ENCODE measurements around the gene TXNDC8.

- TF ChIP-seq, protein P1, sequence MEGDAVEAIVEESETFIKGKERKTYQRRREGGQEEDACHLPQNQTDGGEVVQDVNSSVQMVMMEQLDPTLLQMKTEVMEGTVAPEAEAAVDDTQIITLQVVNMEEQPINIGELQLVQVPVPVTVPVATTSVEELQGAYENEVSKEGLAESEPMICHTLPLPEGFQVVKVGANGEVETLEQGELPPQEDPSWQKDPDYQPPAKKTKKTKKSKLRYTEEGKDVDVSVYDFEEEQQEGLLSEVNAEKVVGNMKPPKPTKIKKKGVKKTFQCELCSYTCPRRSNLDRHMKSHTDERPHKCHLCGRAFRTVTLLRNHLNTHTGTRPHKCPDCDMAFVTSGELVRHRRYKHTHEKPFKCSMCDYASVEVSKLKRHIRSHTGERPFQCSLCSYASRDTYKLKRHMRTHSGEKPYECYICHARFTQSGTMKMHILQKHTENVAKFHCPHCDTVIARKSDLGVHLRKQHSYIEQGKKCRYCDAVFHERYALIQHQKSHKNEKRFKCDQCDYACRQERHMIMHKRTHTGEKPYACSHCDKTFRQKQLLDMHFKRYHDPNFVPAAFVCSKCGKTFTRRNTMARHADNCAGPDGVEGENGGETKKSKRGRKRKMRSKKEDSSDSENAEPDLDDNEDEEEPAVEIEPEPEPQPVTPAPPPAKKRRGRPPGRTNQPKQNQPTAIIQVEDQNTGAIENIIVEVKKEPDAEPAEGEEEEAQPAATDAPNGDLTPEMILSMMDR (conservative IDR thresholded peaks at IDR 0.05; ENCODE audit: low read depth in 2 of 2) = no peak
- TF ChIP-seq EZH2 (IDR thresholded peaks at IDR 0.05; ENCODE audit: low read depth, unreplicated experiment) (no peak), CREB1 (CRISPR knock-in tag; IDR thresholded peaks at IDR 0.05; ENCODE audit: low read depth) (no peak), POLR2AphosphoS5 (IDR thresholded peaks at IDR 0.05; ENCODE audit: low read depth) (no peak), EZH2phosphoT487 (IDR thresholded peaks at IDR 0.05; ENCODE audit: unreplicated experiment) (no peak), REST (IDR thresholded peaks at IDR 0.05; ENCODE audit: unreplicated experiment) (no peak), JUNB (IDR thresholded peaks at IDR 0.05; ENCODE audit: unreplicated experiment) (no peak), STAT1 (IDR thresholded peaks at IDR 0.05; ENCODE audit: unreplicated experiment) (no peak), NANOG (IDR thresholded peaks at IDR 0.05; ENCODE audit: borderline replicate concordance) (no peak), ZNF331 (CRISPR knock-in tag; IDR thresholded peaks at IDR 0.05; ENCODE audit: low read depth) (no peak), ZNF114 (CRISPR knock-in tag; IDR thresholded peaks at IDR 0.05) (no peak)
- TF ChIP-seq, protein P2, sequence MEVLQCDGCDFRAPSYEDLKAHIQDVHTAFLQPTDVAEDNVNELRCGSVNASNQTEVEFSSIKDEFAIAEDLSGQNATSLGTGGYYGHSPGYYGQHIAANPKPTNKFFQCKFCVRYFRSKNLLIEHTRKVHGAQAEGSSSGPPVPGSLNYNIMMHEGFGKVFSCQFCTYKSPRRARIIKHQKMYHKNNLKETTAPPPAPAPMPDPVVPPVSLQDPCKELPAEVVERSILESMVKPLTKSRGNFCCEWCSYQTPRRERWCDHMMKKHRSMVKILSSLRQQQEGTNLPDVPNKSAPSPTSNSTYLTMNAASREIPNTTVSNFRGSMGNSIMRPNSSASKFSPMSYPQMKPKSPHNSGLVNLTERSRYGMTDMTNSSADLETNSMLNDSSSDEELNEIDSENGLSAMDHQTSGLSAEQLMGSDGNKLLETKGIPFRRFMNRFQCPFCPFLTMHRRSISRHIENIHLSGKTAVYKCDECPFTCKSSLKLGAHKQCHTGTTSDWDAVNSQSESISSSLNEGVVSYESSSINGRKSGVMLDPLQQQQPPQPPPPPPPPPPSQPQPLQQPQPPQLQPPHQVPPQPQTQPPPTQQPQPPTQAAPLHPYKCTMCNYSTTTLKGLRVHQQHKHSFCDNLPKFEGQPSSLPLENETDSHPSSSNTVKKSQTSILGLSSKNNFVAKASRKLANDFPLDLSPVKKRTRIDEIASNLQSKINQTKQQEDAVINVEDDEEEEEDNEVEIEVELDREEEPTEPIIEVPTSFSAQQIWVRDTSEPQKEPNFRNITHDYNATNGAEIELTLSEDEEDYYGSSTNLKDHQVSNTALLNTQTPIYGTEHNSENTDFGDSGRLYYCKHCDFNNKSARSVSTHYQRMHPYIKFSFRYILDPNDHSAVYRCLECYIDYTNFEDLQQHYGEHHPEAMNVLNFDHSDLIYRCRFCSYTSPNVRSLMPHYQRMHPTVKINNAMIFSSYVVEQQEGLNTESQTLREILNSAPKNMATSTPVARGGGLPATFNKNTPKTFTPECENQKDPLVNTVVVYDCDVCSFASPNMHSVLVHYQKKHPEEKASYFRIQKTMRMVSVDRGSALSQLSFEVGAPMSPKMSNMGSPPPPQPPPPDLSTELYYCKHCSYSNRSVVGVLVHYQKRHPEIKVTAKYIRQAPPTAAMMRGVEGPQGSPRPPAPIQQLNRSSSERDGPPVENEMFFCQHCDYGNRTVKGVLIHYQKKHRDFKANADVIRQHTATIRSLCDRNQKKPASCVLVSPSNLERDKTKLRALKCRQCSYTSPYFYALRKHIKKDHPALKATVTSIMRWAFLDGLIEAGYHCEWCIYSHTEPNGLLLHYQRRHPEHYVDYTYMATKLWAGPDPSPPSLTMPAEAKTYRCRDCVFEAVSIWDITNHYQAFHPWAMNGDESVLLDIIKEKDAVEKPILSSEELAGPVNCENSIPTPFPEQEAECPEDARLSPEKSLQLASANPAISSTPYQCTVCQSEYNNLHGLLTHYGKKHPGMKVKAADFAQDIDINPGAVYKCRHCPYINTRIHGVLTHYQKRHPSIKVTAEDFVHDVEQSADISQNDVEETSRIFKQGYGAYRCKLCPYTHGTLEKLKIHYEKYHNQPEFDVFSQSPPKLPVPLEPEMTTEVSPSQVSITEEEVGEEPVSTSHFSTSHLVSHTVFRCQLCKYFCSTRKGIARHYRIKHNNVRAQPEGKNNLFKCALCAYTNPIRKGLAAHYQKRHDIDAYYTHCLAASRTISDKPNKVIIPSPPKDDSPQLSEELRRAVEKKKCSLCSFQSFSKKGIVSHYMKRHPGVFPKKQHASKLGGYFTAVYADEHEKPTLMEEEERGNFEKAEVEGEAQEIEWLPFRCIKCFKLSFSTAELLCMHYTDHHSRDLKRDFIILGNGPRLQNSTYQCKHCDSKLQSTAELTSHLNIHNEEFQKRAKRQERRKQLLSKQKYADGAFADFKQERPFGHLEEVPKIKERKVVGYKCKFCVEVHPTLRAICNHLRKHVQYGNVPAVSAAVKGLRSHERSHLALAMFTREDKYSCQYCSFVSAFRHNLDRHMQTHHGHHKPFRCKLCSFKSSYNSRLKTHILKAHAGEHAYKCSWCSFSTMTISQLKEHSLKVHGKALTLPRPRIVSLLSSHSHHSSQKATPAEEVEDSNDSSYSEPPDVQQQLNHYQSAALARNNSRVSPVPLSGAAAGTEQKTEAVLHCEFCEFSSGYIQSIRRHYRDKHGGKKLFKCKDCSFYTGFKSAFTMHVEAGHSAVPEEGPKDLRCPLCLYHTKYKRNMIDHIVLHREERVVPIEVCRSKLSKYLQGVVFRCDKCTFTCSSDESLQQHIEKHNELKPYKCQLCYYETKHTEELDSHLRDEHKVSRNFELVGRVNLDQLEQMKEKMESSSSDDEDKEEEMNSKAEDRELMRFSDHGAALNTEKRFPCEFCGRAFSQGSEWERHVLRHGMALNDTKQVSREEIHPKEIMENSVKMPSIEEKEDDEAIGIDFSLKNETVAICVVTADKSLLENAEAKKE (CRISPR knock-in tag; IDR thresholded peaks at IDR 0.05) = no peak
- TF ChIP-seq, protein P3, sequence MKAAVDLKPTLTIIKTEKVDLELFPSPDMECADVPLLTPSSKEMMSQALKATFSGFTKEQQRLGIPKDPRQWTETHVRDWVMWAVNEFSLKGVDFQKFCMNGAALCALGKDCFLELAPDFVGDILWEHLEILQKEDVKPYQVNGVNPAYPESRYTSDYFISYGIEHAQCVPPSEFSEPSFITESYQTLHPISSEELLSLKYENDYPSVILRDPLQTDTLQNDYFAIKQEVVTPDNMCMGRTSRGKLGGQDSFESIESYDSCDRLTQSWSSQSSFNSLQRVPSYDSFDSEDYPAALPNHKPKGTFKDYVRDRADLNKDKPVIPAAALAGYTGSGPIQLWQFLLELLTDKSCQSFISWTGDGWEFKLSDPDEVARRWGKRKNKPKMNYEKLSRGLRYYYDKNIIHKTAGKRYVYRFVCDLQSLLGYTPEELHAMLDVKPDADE (IDR thresholded peaks at IDR 0.05) = no peak
These were observed 13.8 kb downstream of the TXNDC8 start for GRCh38 chr9:110323818-110324217.
